ENCODE results near the gene CNOT2.
"Not testable (repeated sequence)": the region's sequence is repeated elsewhere in the genome, so short reads cannot be mapped to it uniquely, and the experiment has no call there.

CNOT2 gene

GRCh38 chr12:70252832-70253231 is 9.6 kb downstream of the CNOT2 start:
- no peak for DNase-seq

DNA sequence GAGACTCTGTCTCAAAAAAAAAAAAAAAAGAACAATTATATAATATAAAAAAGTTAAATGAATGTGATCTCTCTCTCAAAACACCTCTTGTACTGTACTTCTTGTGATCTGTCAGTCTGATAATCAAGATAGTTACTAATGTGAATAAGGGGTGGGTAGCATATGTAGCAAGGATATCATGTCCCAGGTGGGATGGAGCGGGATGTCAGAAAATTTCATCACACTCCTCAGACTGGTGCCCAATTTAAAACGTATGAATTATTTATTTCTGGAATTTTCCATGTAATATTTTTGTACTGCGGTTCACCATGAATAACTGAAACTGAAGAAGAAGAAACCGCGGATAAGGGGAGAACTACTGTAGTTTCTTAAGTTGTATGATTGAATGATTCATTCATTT is 11.0 kb downstream of the CNOT2 start:
- DNase-seq = no peak

DNA sequence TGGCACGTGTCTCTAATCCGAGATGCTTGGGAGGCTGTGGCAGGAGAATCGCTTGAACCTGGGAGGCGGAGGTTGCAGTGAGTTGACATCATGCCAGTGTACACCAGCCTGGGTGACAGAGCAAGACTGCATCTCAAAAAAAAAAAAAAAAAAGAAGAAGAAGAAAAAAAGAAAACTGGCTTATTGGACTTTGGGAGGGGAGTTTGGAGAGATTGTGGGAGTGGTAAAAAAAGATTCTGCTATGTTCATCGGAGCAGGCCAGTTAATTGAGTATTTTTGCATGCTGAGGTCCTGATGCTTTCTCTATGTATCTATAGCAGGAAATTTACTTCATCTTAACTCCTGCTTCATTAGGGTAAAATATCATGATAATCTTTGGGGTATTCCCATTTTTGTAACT is 11.6 kb downstream of the CNOT2 start:
- no peak for DNase-seq

GRCh38 chr12:70255311-70255710 is 12.1 kb downstream of the CNOT2 start:
- DNase-seq = no peak

DNA sequence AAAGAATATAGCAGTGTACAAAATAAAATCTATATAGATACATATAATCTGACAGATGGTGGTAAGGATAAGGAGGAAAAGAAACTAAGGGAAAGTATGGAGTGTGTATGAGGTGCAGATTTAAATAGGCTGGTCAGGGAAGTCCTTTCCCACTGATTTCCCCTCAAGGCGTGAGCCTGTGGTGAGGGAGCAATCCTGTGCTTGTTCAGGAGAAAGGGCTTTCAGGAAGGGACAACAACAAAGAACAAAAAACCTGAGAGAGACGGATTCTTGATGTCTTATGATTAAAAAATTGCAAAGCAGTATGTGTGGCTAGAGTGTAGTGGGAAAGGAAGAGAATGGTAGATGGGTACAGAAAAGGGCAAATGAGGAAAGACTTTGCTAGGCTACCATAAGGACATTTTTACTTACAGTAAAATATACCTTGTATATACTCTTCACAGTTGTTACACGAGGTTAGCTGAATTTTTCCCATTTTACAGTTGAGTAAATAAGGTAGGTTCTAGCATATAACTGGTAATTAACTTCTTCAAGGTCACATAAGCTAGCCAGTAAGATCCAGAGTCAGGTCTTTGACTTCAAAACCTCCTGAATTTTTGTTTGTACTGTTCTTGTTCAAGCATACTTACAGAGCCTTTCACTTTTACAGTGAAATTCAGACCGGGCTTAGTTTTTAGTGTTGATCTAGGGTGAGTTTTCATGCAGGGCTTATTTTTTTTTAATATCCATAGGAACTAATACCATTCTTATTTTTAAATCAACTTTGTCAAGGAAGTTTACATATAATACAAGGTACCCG is 15.6 kb downstream of the CNOT2 start:
- DNase-seq = no peak

GRCh38 chr12:70260646-70261045 is 17.4 kb downstream of the CNOT2 start:
- DNase-seq = no peak

DNA sequence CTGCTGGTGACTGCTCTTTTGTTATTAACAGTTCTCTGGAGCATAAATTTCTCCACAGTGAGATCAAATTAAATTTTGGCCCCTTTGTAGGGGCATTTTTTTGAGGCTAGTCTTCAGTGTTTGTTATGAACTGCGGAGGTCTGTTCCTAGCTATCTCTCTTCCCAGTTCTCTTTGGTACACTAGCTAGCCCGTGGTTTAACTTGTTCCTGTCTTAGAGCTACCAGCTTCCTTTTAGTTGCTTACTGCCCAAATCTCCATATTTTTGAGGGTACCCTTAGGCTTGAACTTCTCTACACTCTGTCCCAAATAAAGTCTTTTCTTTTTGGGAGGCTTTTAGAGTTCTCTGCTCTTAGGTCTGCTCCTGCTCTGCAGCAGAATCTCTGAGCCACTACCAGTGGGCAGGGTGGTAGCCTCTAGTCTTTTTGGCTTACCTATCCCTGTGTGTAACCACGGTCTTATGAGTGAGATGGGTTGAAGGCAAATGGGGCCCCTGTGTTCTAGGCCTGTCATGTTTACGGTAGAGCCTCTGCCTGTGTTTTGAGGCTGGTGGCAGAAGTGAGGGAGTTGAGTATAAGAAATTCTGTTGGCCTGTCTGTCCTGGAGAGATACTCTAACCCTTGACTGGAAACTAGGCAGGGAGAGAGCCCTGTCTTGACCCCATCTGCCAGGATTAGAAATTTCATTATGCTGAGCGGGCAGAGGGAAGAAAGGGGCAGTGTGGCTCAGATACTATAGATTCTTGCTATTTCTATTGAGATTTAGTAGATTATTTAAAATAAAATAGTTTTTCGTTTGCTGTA is 21.0 kb downstream of the CNOT2 start:
- DNase-seq = no peak

- no peak for DNase-seq
These were observed 21.9 kb downstream of the CNOT2 start for GRCh38 chr12:70265132-70265531.

DNA sequence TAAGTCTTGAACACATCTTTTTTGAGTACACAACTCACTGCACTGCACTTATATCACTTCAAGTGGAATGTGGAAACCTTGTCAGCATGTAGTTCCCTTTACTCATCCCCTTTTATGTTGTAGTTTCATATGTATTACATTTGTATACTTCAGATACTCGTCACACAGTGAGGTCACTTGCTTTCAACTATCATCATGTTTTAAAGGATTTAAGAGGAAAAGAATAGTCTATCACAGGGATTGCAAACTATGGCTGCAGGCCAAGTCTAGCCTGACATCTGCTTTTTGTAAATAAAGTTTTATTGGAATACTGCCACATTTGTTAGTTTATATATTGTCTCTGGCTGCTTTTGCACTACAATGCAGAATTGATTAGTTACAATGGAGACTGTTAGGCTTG is 24.3 kb downstream of the CNOT2 start:
- DNase-seq = no peak

DNA sequence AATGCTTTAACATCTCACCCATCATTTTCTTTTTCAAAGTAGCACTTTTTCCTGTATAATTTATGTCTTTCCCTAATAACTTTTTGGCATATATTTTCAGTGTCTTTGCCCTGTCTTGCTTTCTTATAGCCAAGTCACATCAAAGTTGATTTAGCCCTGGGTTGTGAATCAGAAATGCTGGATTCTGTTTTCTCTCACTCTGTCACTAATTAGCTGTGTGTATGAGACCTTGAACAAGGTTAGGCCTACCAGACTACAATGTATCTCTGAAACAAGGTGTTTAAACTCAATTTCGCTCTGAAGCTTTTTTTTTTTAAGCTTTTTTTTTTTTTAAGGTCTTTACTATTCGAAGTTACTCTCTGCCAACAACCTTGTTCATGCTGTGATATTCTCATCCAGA is 25.7 kb downstream of the CNOT2 start:
- DNase-seq = no peak

- DNase-seq = no peak
These were observed 26.9 kb downstream of the CNOT2 start for GRCh38 chr12:70270108-70270507.

GRCh38 chr12:70271025-70271424 is 27.8 kb downstream of the CNOT2 start:
- DNase-seq = no peak

- DNase-seq = no peak
These were observed 29.3 kb downstream of the CNOT2 start for GRCh38 chr12:70272510-70272909.

DNA sequence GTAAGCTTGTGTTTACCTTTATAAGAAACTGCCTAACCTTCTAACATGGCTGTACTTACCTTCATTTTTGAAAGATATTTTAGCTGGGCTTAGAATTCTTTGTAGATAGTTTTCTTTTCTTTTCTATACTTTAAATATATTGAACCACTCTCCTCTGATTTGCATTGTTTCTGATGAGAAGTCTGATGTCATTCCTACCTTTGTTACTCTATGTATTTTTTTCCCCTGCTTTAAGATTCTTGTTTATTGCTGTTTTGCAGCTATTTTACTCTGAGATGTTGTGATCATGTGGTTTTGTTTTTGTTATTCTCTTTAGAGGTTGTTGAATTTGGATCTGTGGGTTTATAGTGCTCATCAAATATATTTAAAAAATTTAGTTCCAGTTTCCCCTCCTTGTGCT is 31.8 kb downstream of the CNOT2 start:
- no peak for DNase-seq

DNA sequence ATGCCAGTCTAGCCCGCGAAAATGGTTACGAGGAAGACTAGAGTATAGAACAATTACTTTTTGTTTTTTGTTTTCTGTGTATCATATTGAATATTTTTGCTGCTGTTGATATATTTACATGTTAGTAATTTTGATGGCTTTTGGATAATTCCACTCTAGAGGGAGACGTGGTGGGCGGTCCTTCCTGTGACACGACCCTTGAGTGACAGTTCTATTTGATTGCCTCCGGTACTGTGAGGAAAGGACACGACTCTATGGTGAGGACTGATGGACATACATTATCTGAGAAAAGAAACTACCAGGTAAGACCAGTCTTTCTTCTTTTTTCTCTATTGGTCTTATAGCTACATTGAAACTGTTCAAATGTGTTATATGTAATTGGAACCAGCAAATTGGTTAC is 34.7 kb downstream of the CNOT2 start:
- no peak for DNase-seq

DNA sequence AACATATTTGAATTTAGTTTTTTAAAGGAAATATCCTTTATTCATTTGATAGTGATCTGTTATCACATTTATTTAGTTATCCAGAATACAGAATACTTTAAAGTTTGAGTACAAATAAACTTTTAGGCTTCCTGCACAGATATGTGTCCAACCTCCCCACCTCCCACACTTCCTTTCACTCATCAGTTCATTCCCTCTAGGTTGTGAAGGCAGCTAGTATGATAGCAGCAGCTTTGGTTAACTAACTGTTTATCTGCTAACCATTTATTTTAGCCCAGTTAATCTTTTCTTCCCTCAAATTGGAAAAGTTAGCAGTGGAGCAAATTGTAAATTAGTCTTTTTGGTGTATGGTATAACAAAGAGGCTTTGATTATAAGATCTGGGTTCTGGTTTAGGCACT is 35.7 kb downstream of the CNOT2 start:
- no peak for DNase-seq

GRCh38 chr12:70283232-70283631 is 40.0 kb downstream of the CNOT2 start:
- DNase-seq = no peak

DNA sequence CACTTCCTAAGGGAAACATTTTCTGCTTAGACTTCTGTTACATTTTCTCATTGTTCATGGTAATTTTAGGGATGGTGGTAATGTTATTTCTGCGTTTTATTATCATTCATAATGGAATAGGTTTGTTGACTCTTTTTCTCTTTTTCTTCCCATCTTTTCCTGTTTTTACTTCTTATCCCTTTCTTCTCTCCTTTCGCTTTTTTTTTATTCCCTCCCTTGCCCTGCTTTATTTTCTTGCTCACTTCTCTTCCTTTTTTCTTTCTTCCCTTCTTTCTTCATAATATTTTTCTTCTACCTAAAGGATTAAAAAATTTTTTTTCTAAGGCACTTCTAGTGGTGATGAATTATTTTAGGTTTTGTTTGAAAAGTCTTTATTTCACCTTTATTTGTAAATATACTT is 45.6 kb downstream of the CNOT2 start:
- DNase-seq = no peak

DNA sequence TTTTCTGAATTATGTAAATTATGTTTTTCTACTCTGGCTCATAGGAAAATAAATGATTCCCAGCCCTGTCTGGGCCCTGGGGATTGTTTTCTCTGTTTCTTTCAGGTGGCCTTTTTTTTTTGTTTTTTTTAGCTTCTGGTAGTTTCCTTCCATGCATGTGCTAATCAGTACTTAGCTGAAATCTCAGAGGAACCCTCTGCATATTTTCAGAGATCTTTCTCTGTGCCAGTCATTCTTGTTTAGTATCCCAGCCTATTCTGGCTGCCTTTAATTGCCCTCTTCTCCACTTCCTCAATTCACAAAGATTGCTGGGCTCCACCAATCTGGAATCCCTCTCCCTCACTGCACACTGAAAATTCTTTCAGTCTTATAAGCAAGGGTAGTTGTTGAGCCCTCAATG is 46.9 kb downstream of the CNOT2 start:
- DNase-seq = no peak

- DNase-seq = no peak
These were observed 49.0 kb downstream of the CNOT2 start for GRCh38 chr12:70292017-70292776.

DNA sequence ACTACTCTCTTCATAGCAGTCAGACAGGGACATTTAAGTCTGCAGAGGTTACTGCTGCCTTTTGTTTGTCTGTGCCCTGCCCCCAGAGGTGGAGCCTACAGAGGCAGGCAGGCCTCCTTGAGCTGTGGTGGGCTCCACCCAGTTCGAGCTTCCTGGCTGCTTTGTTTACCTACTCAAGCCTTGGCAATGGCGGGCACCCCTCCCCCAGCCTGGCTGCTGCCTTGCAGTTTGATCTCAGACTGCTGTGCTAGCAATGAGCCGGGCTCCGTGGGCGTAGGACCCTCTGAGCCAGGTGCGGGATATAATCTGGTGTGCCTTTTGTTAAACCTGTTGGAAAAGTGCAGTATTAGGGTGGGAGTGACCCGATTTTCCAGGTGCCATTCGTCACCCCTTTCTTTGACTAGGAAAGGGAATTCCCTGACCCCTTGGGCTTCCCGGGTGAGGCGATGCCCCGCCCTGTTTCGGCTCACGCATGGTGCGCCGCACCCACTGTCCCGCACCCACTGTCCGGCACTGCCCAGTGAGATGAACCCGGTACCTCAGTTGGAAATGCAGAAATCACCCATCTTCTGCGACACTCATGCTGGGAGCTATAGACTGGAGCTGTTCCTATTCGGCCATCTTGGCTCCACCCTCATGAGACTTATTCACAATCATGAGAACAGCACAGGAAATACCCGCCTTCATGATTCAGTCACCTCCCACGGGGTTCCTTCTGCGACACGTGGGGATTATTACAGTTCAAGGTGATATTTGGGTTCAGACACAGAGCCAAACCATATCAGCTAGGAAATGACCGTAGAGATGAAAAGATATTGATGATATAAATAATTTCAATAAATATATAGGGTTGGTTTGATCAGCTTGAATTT is 61.7 kb downstream of the CNOT2 start:
- DNase-seq = not testable (repeated sequence)

GRCh38 chr12:70305794-70306193 is 62.6 kb downstream of the CNOT2 start:
- DNase-seq = no peak

- no peak for DNase-seq
These were observed 63.4 kb downstream of the CNOT2 start for GRCh38 chr12:70306676-70307075.

All from NCI-H1092 treated with DMSO at 0.1 percent for 48 hours (cell line).